H9 (cell line): ENCODE results near the gene DAPK2. TPM values are rescaled to one million over a fixed set of nuclear protein-coding genes. Genes with fewer than 3 reads are reported as not detected.

Source experiments
- DNase-seq: peaks from one replicate; pipeline ENCODE4 v3.0.0-alpha.2; 2017
- H2AFZ ChIP-seq: one replicate; pipeline ENCODE4 v1.6.1; 2013; ENCODE audit warnings: mild to moderate bottlenecking, low read length, control low read depth, moderate library complexity
- H2AK5ac ChIP-seq: 2 replicates; pipeline ENCODE4 v1.6.1; 2013; ENCODE audit warnings: low read length, control low read depth, mixed read lengths; ENCODE audit not compliant: insufficient read length
- H2BK120ac ChIP-seq: one replicate; pipeline ENCODE4 v1.6.1; 2013; ENCODE audit warnings: low read depth, mild to moderate bottlenecking, low read length, control low read depth, inconsistent platforms; ENCODE audit not compliant: poor library complexity, severe bottlenecking
- H2BK12ac ChIP-seq: 2 replicates; pipeline ENCODE4 v1.6.1; 2013; ENCODE audit warnings: low read length, control low read depth, mixed read lengths, low read depth; ENCODE audit not compliant: insufficient read length
- H2BK15ac ChIP-seq: 2 replicates; pipeline ENCODE4 v1.6.1; 2013; ENCODE audit warnings: low read depth, low read length, control low read depth
- H2BK20ac ChIP-seq: one replicate; pipeline ENCODE4 v1.6.1; 2013; ENCODE audit warnings: low read depth, mild to moderate bottlenecking, low read length, control low read depth, inconsistent platforms; ENCODE audit not compliant: poor library complexity, severe bottlenecking
- H2BK5ac ChIP-seq: 2 replicates; pipeline ENCODE4 v1.6.1; 2013; ENCODE audit warnings: low read length, control low read depth, mixed read lengths; ENCODE audit not compliant: insufficient read length
- H3K14ac ChIP-seq: 2 replicates; pipeline ENCODE4 v1.6.1; 2013; ENCODE audit warnings: low read length, control low read depth; ENCODE audit not compliant: insufficient read depth
- H3K18ac ChIP-seq: 2 replicates; pipeline ENCODE4 v1.6.1; 2013; ENCODE audit warnings: low read depth, mild to moderate bottlenecking, mixed read lengths, low read length, control low read depth; ENCODE audit not compliant: insufficient read length
- H3K23ac ChIP-seq: 2 replicates; pipeline ENCODE4 v1.6.1; 2013; ENCODE audit warnings: low read length, control low read depth, mixed read lengths, low read depth; ENCODE audit not compliant: insufficient read length
- H3K23me2 ChIP-seq: 2 replicates; pipeline ENCODE4 v1.6.1; 2013; ENCODE audit warnings: low read depth, mild to moderate bottlenecking, mixed read lengths, low read length, control low read depth; ENCODE audit not compliant: insufficient read length, poor library complexity, severe bottlenecking
- H3K27ac ChIP-seq: 2 replicates; pipeline ENCODE4 v1.5.1; 2013; ENCODE audit warnings: low read length, control low read depth, mixed read lengths, low read depth; ENCODE audit not compliant: insufficient read length
- H3K27me3 ChIP-seq: 2 replicates; pipeline ENCODE4 v1.6.1; 2013; ENCODE audit warnings: low read length, control low read depth, inconsistent platforms; ENCODE audit not compliant: insufficient read depth
- H3K4ac ChIP-seq: 2 replicates; pipeline ENCODE4 v1.6.1; 2013; ENCODE audit warnings: low read depth, mild to moderate bottlenecking, control low read depth, inconsistent platforms, low read length, moderate library complexity
- H3K4me1 ChIP-seq: 2 replicates; pipeline ENCODE4 v1.6.1; 2013; ENCODE audit warnings: low read length, control low read depth, inconsistent platforms; ENCODE audit not compliant: insufficient read depth
- H3K4me2 ChIP-seq: 2 replicates; pipeline ENCODE4 v1.6.1; 2013; ENCODE audit warnings: low read length, control low read depth, mixed read lengths; ENCODE audit not compliant: insufficient read length, insufficient read depth
- H3K56ac ChIP-seq: 2 replicates; pipeline ENCODE4 v1.6.1; 2013; ENCODE audit warnings: low read depth, mild to moderate bottlenecking, mixed read lengths, low read length, control low read depth; ENCODE audit not compliant: insufficient read length
- H3K79me1 ChIP-seq: 2 replicates; pipeline ENCODE4 v1.6.1; 2013; ENCODE audit warnings: low read depth, mild to moderate bottlenecking, moderate library complexity, low read length, control low read depth, inconsistent platforms; ENCODE audit not compliant: insufficient read depth, poor library complexity, severe bottlenecking
- H3K79me2 ChIP-seq: 2 replicates; pipeline ENCODE4 v1.6.1; 2013; ENCODE audit warnings: low read length, control low read depth, inconsistent platforms; ENCODE audit not compliant: insufficient read depth
- H3K9ac ChIP-seq: 2 replicates; pipeline ENCODE4 v1.6.1; 2013; ENCODE audit warnings: low read length, control low read depth, mixed read lengths; ENCODE audit not compliant: insufficient read length; ENCODE audit errors: extremely low read depth
- H3K9me3 ChIP-seq: one replicate; pipeline ENCODE4 v1.6.1; 2013; ENCODE audit warnings: low read depth, low read length, inconsistent platforms; ENCODE audit not compliant: control insufficient read depth
- H3T11ph ChIP-seq: one replicate; pipeline ENCODE4 v1.6.1; 2013; ENCODE audit warnings: mild to moderate bottlenecking, low read length, control low read depth, inconsistent platforms
- H4K20me1 ChIP-seq: one replicate; pipeline ENCODE4 v1.6.1; 2013; ENCODE audit not compliant: control insufficient read depth, insufficient read length, insufficient read depth
- H4K5ac ChIP-seq: 2 replicates; pipeline ENCODE4 v1.6.1; 2013; ENCODE audit warnings: low read depth, mild to moderate bottlenecking, mixed read lengths, low read length, control low read depth; ENCODE audit not compliant: insufficient read length
- H4K8ac ChIP-seq: replicated peaks from 2 replicates; pipeline ENCODE4 v1.6.1; 2013; ENCODE audit warnings: low read length, control low read depth, mixed read lengths, low read depth; ENCODE audit not compliant: insufficient read length
- H4K91ac ChIP-seq: 2 replicates; pipeline ENCODE4 v1.6.1; 2013; ENCODE audit warnings: low read depth, mild to moderate bottlenecking, moderate library complexity, mixed read lengths, low read length, control low read depth; ENCODE audit not compliant: insufficient read length
- H3K27ac Mint-ChIP-seq, 3 experiments: 2 replicates in 2 of 3; 3 replicates in 1 of 3; pipeline ENCODE4 v1.8.0; 2020 to 2021; ENCODE audit warnings: mixed read lengths in 3 of 3, mild to moderate bottlenecking in 1 of 3, moderate library complexity in 1 of 3
- H3K27me3 Mint-ChIP-seq: 2 replicates; pipeline ENCODE4 v1.8.0; 2021; ENCODE audit warnings: low read depth, mild to moderate bottlenecking, moderate library complexity, mixed read lengths
- H3K36me3 Mint-ChIP-seq, 3 experiments: 2 replicates in 2 of 3; 3 replicates in 1 of 3; pipeline ENCODE4 v1.8.0; 2020 to 2021; ENCODE audit warnings: low read depth in 3 of 3, mixed read lengths in 3 of 3; ENCODE audit not compliant: insufficient read depth in 1 of 3
- H3K4me1 Mint-ChIP-seq, 2 experiments: 2 replicates each; pipeline ENCODE4 v1.8.0; 2020; ENCODE audit warnings: mixed read lengths in 2 of 2
- H3K4me3 Mint-ChIP-seq, 2 experiments: 2 replicates in 1 of 2; 3 replicates in 1 of 2; pipeline ENCODE4 v1.8.0; 2020 to 2021; ENCODE audit warnings: mild to moderate bottlenecking in 2 of 2, mixed read lengths in 2 of 2, moderate library complexity in 1 of 2
- H3K9me3 Mint-ChIP-seq, 2 experiments: 2 replicates in 1 of 2; 3 replicates in 1 of 2; pipeline ENCODE4 v1.8.0; 2020; ENCODE audit warnings: mild to moderate bottlenecking in 2 of 2, mixed read lengths in 2 of 2, moderate library complexity in 1 of 2
- CTCF ChIP-seq: fragments of 200-600 bp; sonication (generic); conservative IDR thresholded peaks from 3 replicates; pipeline ENCODE4 v1.8.0; 2021; ENCODE audit warnings: antibody characterized with exemption, mild to moderate bottlenecking
- WGBS: extraction: QIAGEN DNeasy Blood & Tissue Kit; methylation state at CpG from one replicate; pipeline ENCODE4 v1.1.7; 2013; ENCODE audit warnings: missing lambda C conversion rate, low lambda C conversion rate, mixed read lengths; ENCODE audit not compliant: insufficient read length; ENCODE audit errors: extremely low coverage; 5-methylcytosine and 5-hydroxymethylcytosine counted together
- total RNA-seq: library from RNA; stranded (reverse); gene quantifications from 2 replicates; pipeline ENCODE4 v1.2.1, GENCODE V29; 2021

Gene DAPK2
- total RNA-seq, 1 experiment from 2014 or later: 3.5 TPM

GRCh38 chr15:63876085-63876662 is 170.1 kb downstream of the DAPK2 start:
- Mint-ChIP-seq H3K4me1 (peaks cover 23 to 30% of the 10 kb centered on the region in 2 experiments), H3K36me3 (0 out of 7 replicates have a peak, but pooled peaks cover 0 to 3% (median 0%) of the 10 kb centered on the region in 3 experiments), H3K9me3 (peaks cover 2 to 4% of the 10 kb centered on the region in 2 experiments; a peak in 1 of 5 replicates), H3K27me3 (no peaks in the 10 kb centered on the region), H3K4me3 (no peak overlapping the region), H3K27ac (no peak overlapping the region)
- H3K56ac ChIP-seq: no peak overlapping the region
- DNase-seq: no peak
- no peak overlapping the region for H2BK15ac ChIP-seq
- no peak overlapping the region for H3K14ac ChIP-seq
- no peak overlapping the region for H3K9ac ChIP-seq
- H3K18ac ChIP-seq: no peak overlapping the region
- H3T11ph ChIP-seq: no peak overlapping the region
- no peak overlapping the region for H2BK5ac ChIP-seq
- H3K9me3 ChIP-seq: no peaks in the 10 kb centered on the region
- no peak overlapping the region for H2AFZ ChIP-seq
- no peaks in the 10 kb centered on the region for H3K23me2 ChIP-seq
- no peaks in the 10 kb centered on the region for H3K79me2 ChIP-seq
- no peaks in the 10 kb centered on the region for H3K27me3 ChIP-seq
- H3K4ac ChIP-seq: no peak overlapping the region
- H3K79me1 ChIP-seq: no peaks in the 10 kb centered on the region
- no peak overlapping the region for H4K5ac ChIP-seq
- TF ChIP-seq CTCF: no peak
- no peak overlapping the region for H2BK120ac ChIP-seq
- no peak overlapping the region for H4K8ac ChIP-seq
- H2BK20ac ChIP-seq: no peak overlapping the region
- no peak overlapping the region for H4K91ac ChIP-seq
- no peak overlapping the region for H2BK12ac ChIP-seq
- H3K23ac ChIP-seq: no peak overlapping the region
- WGBS: no CpG with 5 or more reads among the region's 9 CpGs
- H3K4me1 ChIP-seq: 0 out of 2 replicates have a peak, but pooled peaks cover 2% of the 10 kb centered on the region
- H3K4me2 ChIP-seq: no peak overlapping the region
- no peak overlapping the region for H3K27ac ChIP-seq
- no peaks in the 10 kb centered on the region for H4K20me1 ChIP-seq
- no peak overlapping the region for H2AK5ac ChIP-seq
